ENCODE measurements around the gene FKBP7. TPM values are rescaled to one million over a fixed set of nuclear protein-coding genes. Genes with fewer than 3 reads are reported as not detected.

FKBP7 gene
- total RNA-seq, result 51.4 and 89.9 TPM in 2 replicates

GRCh38 chr2:178478439-178479274 is at the start of gene FKBP7:
TSS of gene FKBP7 (minus strand) at chr2:178478600. CDS start at chr2:178478499, 101 bp downstream.

GRCh38 chr2:178480227-178481181 is 2.1 kb upstream of the FKBP7 start, which contains the start of gene PLEKHA3:
TSS of gene PLEKHA3 (plus strand) at chr2:178480457. CDS start at chr2:178480870, 413 bp downstream.

DNA sequence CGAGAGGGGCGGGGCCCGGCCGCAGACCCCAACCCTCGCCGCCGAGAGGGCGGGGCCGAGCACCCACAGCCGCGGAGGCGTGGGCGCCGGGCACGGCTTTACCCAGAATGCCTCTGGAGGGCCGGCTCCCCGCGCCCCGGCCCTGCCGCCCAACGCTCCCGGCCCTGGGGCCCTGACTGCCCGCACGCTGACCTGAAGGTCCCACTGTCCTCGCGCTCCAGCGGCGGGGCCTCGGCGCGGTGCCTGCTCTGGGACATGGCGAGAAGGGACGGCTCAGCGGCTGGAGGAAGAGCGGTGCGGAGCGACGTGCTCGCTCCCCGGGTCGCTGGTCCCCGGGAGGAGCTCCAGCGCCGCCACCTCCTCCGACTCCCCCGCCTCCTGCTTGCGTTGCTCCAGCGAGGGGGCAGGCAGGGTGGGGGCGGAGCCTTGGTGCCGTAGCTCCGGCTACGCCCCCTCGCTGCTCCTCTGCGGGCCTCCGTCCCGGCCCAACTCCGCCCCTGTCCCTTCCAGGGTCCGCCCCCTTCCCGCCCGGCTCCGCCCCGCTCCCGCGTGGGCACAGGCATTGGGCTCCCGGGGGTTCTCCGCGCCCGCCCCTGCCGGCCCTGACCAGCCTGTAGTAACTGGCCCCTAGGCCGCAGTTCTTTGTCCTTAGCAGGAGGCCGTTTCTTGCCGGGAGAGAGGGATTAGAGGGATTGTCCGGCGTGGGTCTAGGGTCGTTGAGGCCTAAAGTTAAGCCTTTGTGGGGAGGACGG is 27.4 kb downstream of the FKBP7 start, which contains the start of the genes PJVK and PRKRA:
Gene PJVK, plus strand, starts transcription at position 605 of the 752 bp plus-strand sequence. CDS start 2,032 bp downstream, outside the sequence.
Gene PRKRA, minus strand, starts transcription at position 402 of the 752 bp plus-strand sequence. Its CDS starts 145 bp downstream, at position 257.

Other genes starting within 250 kb of the FKBP7 start
- gene PRKRA, start 27.4 kb downstream of the FKBP7 start, total RNA-seq, result 28.4 and 29.2 TPM in 2 replicates
- 1.4 and 1.9 TPM in 2 replicates for gene PJVK, start 27.2 kb downstream of the FKBP7 start, total RNA-seq
- 6.4 and 8.3 TPM in 2 replicates for gene PLEKHA3, start 1.9 kb upstream of the FKBP7 start, total RNA-seq

All from cardiac ventricle fibroblast (primary cell).